OCI-LY7 (cell line): Measurements from ENCODE around the gene DCLK1. TPM values are rescaled to one million over a fixed set of nuclear protein-coding genes. Genes with fewer than 3 reads are reported as not detected.

Experiments
- BruUV-seq: library from RNA; stranded (reverse); fragments of 400-500 nt; replicated peaks from 2 replicates; lab custom pipeline; 2021; lab: Mats Ljungman, UMichigan
- CTCF ChIA-PET: fragments of 300-600 bp; sonication (Branson Sonifier 250); formaldehyde crosslinking; loops from one replicate; lab custom pipeline; 2022; ENCODE audit warnings: antibody characterized with exemption; ENCODE audit not compliant: unreplicated experiment; lab: Charles Lee
- POLR2A ChIA-PET: fragments of 300-600 bp; sonication (Branson Sonifier 250); formaldehyde crosslinking; loops from one replicate; lab custom pipeline; 2022; ENCODE audit warnings: antibody characterized with exemption; lab: Charles Lee
- DNase-seq: peaks from one replicate; pipeline ENCODE4 v3.0.0-alpha.2; 2015; ENCODE audit warnings: low spot score
- H2AFZ ChIP-seq: fragments of 200-600 bp; sonication (generic), shearing (Covaris generic); 2 replicates; pipeline ENCODE4 v1.6.1; 2014; ENCODE audit warnings: mild to moderate bottlenecking, antibody characterized with exemption, low read length, moderate library complexity
- H3K27ac ChIP-seq: fragments of 200-600 bp; sonication (generic); 2 replicates; pipeline ENCODE4 v1.5.1; 2014; ENCODE audit warnings: mixed run types, low read depth, mild to moderate bottlenecking, moderate library complexity, low read length, inconsistent platforms; ENCODE audit not compliant: poor library complexity, severe bottlenecking
- H3K36me3 ChIP-seq: fragments of 200-600 bp; sonication (generic); 2 replicates; pipeline ENCODE4 v1.6.1; 2014; ENCODE audit warnings: mild to moderate bottlenecking, antibody characterized with exemption, low read length, moderate library complexity, mixed read lengths; ENCODE audit not compliant: insufficient read depth
- H3K4me1 ChIP-seq: fragments of 200-600 bp; sonication (generic); 2 replicates; pipeline ENCODE4 v1.5.1; 2014; ENCODE audit warnings: mild to moderate bottlenecking, low read length; ENCODE audit not compliant: insufficient read depth, poor library complexity, severe bottlenecking
- H3K4me2 ChIP-seq: fragments of 200-600 bp; sonication (generic); 2 replicates; pipeline ENCODE4 v1.6.1; 2014; ENCODE audit warnings: mild to moderate bottlenecking, low read length
- H3K4me3 ChIP-seq: fragments of 200-600 bp; sonication (generic); 2 replicates; pipeline ENCODE4 v1.5.1; 2014; ENCODE audit warnings: mild to moderate bottlenecking, low read depth, low read length; ENCODE audit not compliant: poor library complexity, severe bottlenecking
- H3K79me2 ChIP-seq: fragments of 200-600 bp; sonication (generic); 2 replicates; pipeline ENCODE4 v1.6.1; 2016; ENCODE audit warnings: low read depth, mild to moderate bottlenecking, low read length, moderate library complexity, mixed read lengths; ENCODE audit not compliant: insufficient read depth
- H3K9me2 ChIP-seq: fragments of 200-600 bp; sonication (generic); 2 replicates; pipeline ENCODE4 v1.6.1; 2016; ENCODE audit warnings: mild to moderate bottlenecking, low read length, mixed read lengths; ENCODE audit not compliant: insufficient read depth
- H3K9me3 ChIP-seq: fragments of 200-600 bp; sonication (generic); 2 replicates; pipeline ENCODE4 v1.6.1; 2014; ENCODE audit warnings: mild to moderate bottlenecking, mixed run types, low read length, mixed read lengths
- H4K20me1 ChIP-seq: fragments of 200-600 bp; sonication (generic); 2 replicates; pipeline ENCODE4 v1.6.1; 2014; ENCODE audit warnings: mild to moderate bottlenecking, antibody characterized with exemption, low read length, moderate library complexity, mixed read lengths; ENCODE audit not compliant: insufficient read depth
- EZH2phosphoT487 ChIP-seq: fragments of 200-600 bp; sonication (generic); IDR thresholded peaks from 2 replicates; pipeline ENCODE4 v1.6.1; 2018; ENCODE audit warnings: low read depth, borderline replicate concordance, mild to moderate bottlenecking, mixed run types, antibody characterized with exemption, low read length, moderate library complexity, mixed read lengths
- intact Hi-C: fragments of 100-400 bp; cut with micrococcal nuclease; formaldehyde crosslinking; loops from one replicate; pipeline ENCODE4 v1.10.0; 2022; ENCODE audit not compliant: unreplicated experiment
- total RNA-seq, 2 experiments: library from RNA; depleted of rRNA in 1 of 2; stranded (reverse); fragments of >200 nt in 1 of 2; shearing (Covaris generic) in 1 of 2; gene quantifications; 2 replicates each; pipeline ENCODE4 v1.2.3, GENCODE V29; 2014 to 2022
- TF ChIP-seq, protein P1 (sequence below): fragments of 200-600 bp; sonication (generic); conservative IDR thresholded peaks from 2 replicates; pipeline ENCODE4 v1.5.1; 2014; ENCODE audit warnings: mild to moderate bottlenecking, antibody characterized with exemption, low read length, moderate library complexity, mixed read lengths

The DCLK1 gene
- total RNA-seq, 2 experiments from 2014 or later, result not detected

DNA sequence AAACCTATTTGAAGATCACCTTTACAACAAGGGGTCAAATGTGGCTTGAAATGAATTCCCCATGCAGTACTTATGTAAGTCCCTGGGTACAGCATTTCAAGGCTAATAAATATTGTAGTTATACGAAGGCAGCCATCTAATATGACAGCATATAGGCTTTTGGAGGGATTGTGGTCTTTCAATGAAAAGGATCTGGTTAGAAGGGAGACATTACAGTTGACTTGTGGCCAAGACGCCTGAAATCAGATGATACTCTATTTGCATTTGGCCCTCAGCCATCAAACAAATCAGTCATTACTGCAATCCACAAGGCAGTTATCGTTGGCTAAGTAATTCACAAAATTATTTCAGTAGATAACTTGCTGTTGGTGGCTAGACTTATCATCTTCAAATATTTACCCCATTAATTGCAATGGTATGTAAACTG lies 242.7 kb downstream of the DCLK1 start:
- Histone ChIP-seq H3K4me3 (no peak overlapping the region), H3K27ac (no peak overlapping the region), H3K79me2 (no peaks in the 10 kb centered on the region), H2AFZ (no peak overlapping the region), H3K4me1 (no peaks in the 10 kb centered on the region), H3K9me2 (no peaks in the 10 kb centered on the region), H3K4me2 (no peak overlapping the region), H3K36me3 (no peaks in the 10 kb centered on the region), H4K20me1 (no peaks in the 10 kb centered on the region), H3K9me3 (no peaks in the 10 kb centered on the region)
- DNase-seq, result no peak
- ChIA-PET CTCF (no interaction called here), POLR2A (no interaction called here)
- intact Hi-C loops, result no loop called here
- TF ChIP-seq, protein P1, sequence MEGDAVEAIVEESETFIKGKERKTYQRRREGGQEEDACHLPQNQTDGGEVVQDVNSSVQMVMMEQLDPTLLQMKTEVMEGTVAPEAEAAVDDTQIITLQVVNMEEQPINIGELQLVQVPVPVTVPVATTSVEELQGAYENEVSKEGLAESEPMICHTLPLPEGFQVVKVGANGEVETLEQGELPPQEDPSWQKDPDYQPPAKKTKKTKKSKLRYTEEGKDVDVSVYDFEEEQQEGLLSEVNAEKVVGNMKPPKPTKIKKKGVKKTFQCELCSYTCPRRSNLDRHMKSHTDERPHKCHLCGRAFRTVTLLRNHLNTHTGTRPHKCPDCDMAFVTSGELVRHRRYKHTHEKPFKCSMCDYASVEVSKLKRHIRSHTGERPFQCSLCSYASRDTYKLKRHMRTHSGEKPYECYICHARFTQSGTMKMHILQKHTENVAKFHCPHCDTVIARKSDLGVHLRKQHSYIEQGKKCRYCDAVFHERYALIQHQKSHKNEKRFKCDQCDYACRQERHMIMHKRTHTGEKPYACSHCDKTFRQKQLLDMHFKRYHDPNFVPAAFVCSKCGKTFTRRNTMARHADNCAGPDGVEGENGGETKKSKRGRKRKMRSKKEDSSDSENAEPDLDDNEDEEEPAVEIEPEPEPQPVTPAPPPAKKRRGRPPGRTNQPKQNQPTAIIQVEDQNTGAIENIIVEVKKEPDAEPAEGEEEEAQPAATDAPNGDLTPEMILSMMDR, result no peak
- BruUV-seq, result no TSS peak

DNA sequence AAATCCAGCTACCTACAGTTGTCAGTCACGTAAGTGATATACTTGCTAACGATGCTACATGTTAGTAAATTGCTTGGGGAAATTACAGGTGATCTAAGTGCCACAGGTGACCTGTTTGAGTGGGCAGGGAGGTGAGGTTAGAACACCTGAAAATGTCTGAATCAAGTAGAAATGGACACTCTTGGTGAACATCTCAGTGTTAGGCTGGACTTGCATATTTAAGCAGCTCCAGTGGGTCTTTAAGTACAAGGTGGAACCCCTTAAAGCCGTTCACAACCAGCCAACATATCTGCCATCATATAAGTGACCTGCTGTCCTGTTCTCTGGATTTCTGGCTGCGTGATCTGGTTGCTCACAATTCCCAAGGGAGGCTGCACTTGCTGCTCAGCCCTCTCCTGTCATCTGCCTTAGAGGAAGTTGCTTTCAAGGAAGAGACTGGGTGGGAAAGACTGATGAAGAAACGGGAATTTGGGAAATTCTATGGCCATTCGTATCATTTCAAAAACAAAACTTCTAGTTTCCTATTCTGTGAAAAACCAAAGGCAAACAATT lies 244.0 kb downstream of the DCLK1 start:
- DNase-seq, result no peak

More for the DNA sequence above, 244.0 kb downstream of the DCLK1 start:
- BruUV-seq, result no TSS peak
- POLR2A ChIA-PET, result interaction anchor here (0.6 kb wide), 1 partner anchor 714 kb away, joined by 3 read pairs; no protein-coding TSS in a partner anchor
- H3K4me1 ChIP-seq, result no peaks in the 10 kb centered on the region
- H3K36me3 ChIP-seq, result no peaks in the 10 kb centered on the region
- H3K79me2 ChIP-seq, result no peaks in the 10 kb centered on the region
- no peak overlapping the region for H3K4me2 ChIP-seq
- intact Hi-C loops, result no loop called here
- no peaks in the 10 kb centered on the region for H3K9me3 ChIP-seq
- H2AFZ ChIP-seq, result no peak overlapping the region
- no peaks in the 10 kb centered on the region for H3K9me2 ChIP-seq
- TF ChIP-seq, protein P1, result no peak
- TF ChIP-seq EZH2phosphoT487, result no peak
- CTCF ChIA-PET, result no interaction called here
- H4K20me1 ChIP-seq, result no peaks in the 10 kb centered on the region
- H3K27ac ChIP-seq, result no peak overlapping the region
- H3K4me3 ChIP-seq, result no peak overlapping the region
